HCT116 (cell line): Measurements from ENCODE around the gene PJA2. TPM values are rescaled to one million over a fixed set of nuclear protein-coding genes. Genes with fewer than 3 reads are reported as not detected.

ENCODE experiments used
- ATAC-seq: fragments of 200-7000 bp; cut with Tn5 transposase; 2 replicates; pipeline ENCODE4 v1.9.1; 2020; ENCODE audit warnings: mild to moderate bottlenecking, moderate library complexity
- BruUV-seq: library from RNA; stranded (reverse); fragments of 400-500 nt; replicated peaks from 2 replicates; lab custom pipeline; 2021; lab: Mats Ljungman, UMichigan
- CTCF ChIA-PET: fragments of 300-600 bp; sonication (Branson Sonifier 250); formaldehyde crosslinking; loops from one replicate; lab custom pipeline; 2021; ENCODE audit warnings: antibody characterized with exemption; lab: Charles Lee
- POLR2A ChIA-PET: fragments of 300-600, 350-600 bp; sonication (Branson Sonifier 250); formaldehyde crosslinking; loops from one replicate; lab custom pipeline; 2021; ENCODE audit warnings: antibody characterized with exemption; lab: Charles Lee
- RAD21 ChIA-PET, 2 experiments: fragments of 300-600 bp; sonication (Branson Sonifier 250); formaldehyde crosslinking; loops; one replicate each; lab custom pipeline; 2023; ENCODE audit warnings: low total read pairs in 2 of 2; ENCODE audit not compliant: uncharacterized antibody in 2 of 2, unreplicated experiment in 2 of 2, low non-redundant PET in 1 of 2; lab: Charles Lee
- DNase-seq: peaks from one replicate; pipeline ENCODE4 v3.0.0-alpha.2; 2010; ENCODE audit warnings: low read depth, low spot score
- H2AFZ ChIP-seq: fragments of 200-600 bp; shearing (Covaris generic), sonication (generic); 2 replicates; pipeline ENCODE4 v1.6.1; 2017; ENCODE audit warnings: low read depth, mixed run types, mixed read lengths, antibody characterized with exemption, low read length; ENCODE audit not compliant: poor library complexity, severe bottlenecking
- H3K27ac ChIP-seq: 2 replicates; pipeline ENCODE4 v1.5.1; 2012; ENCODE audit warnings: low read depth, low read length
- H3K27me3 ChIP-seq: fragments of 200-600 bp; sonication (generic); 2 replicates; pipeline ENCODE4 v1.6.1; 2016; ENCODE audit warnings: mixed run types, low read length, mixed read lengths; ENCODE audit not compliant: insufficient read depth
- H3K36me3 ChIP-seq, 2 experiments: fragments of 200-500 bp in 1 of 2; fragments of 200-600 bp in 1 of 2; sonication (Bioruptor generic) in 1 of 2; sonication (generic) in 1 of 2; 2 replicates each; pipeline versions ENCODE4 v1.5.1 to v1.6.1; 2014 to 2016; ENCODE audit warnings: low read length in 2 of 2, inconsistent platforms in 1 of 2, mixed read lengths in 1 of 2, mixed run types in 1 of 2; ENCODE audit not compliant: insufficient read depth in 2 of 2, control insufficient read depth in 1 of 2
- H3K4me1 ChIP-seq, 2 experiments: fragments of 200-600 bp in 1 of 2; sonication (generic) in 1 of 2; 2 replicates each; pipeline versions ENCODE4 v1.5.1 to v1.6.1; 2012 to 2017; ENCODE audit warnings: low read length in 2 of 2, inconsistent platforms in 1 of 2, mild to moderate bottlenecking in 1 of 2, mixed read lengths in 1 of 2, mixed run types in 1 of 2, moderate library complexity in 1 of 2; ENCODE audit not compliant: insufficient read depth in 2 of 2, control insufficient read depth in 1 of 2
- H3K4me2 ChIP-seq: fragments of 200-600 bp; sonication (generic); 2 replicates; pipeline ENCODE4 v1.6.1; 2017; ENCODE audit warnings: mixed run types, low read length, mixed read lengths
- H3K4me3 ChIP-seq, 2 experiments: fragments of 200-600 bp in 1 of 2; sonication (generic) in 1 of 2; replicated peaks in 1 of 2; 2 replicates each; pipeline ENCODE4 v1.5.1; 2011 to 2016; ENCODE audit warnings: low read length in 2 of 2, control low read depth in 1 of 2, low read depth in 1 of 2, mild to moderate bottlenecking in 1 of 2, mixed read lengths in 1 of 2, mixed run types in 1 of 2
- H3K79me2 ChIP-seq: fragments of 200-600 bp; sonication (generic); 2 replicates; pipeline ENCODE4 v1.6.1; 2017; ENCODE audit warnings: mild to moderate bottlenecking, mixed run types, low read length, moderate library complexity, mixed read lengths; ENCODE audit not compliant: insufficient read depth
- H3K9ac ChIP-seq: fragments of 200-600 bp; sonication (generic); 2 replicates; pipeline ENCODE4 v1.6.1; 2016; ENCODE audit warnings: low read length, mixed read lengths
- H3K9me2 ChIP-seq: fragments of 200-600 bp; sonication (generic), shearing (Covaris generic); 2 replicates; pipeline ENCODE4 v1.6.1; 2017; ENCODE audit warnings: mixed run types, mild to moderate bottlenecking, moderate library complexity; ENCODE audit not compliant: insufficient read depth
- H3K9me3 ChIP-seq, 2 experiments: fragments of 200-500 bp in 1 of 2; fragments of 200-600 bp in 1 of 2; sonication (Bioruptor generic) in 1 of 2; sonication (generic) in 1 of 2; 2 replicates each; pipeline ENCODE4 v1.6.1; 2014 to 2017; ENCODE audit warnings: low read length in 2 of 2, mixed read lengths in 2 of 2, inconsistent platforms in 1 of 2, low read depth in 1 of 2, mild to moderate bottlenecking in 1 of 2, mixed run types in 1 of 2, moderate library complexity in 1 of 2; ENCODE audit not compliant: control insufficient read depth in 1 of 2, insufficient read depth in 1 of 2
- H4K20me1 ChIP-seq: fragments of 200-600 bp; sonication (generic), shearing (Covaris generic); 2 replicates; pipeline ENCODE4 v1.6.1; 2017; ENCODE audit warnings: mixed run types, mild to moderate bottlenecking, moderate library complexity; ENCODE audit not compliant: insufficient read depth
- CBX3 ChIP-seq: IDR thresholded peaks from 2 replicates; pipeline ENCODE4 v1.6.1; 2012; ENCODE audit warnings: low read depth
- CEBPB ChIP-seq: IDR thresholded peaks from 2 replicates; pipeline ENCODE4 v1.6.1; 2012; ENCODE audit warnings: low read depth
- EGR1 ChIP-seq: IDR thresholded peaks from 2 replicates; pipeline ENCODE4 v1.6.1; 2012; ENCODE audit warnings: low read depth
- ELF1 ChIP-seq: IDR thresholded peaks from 2 replicates; pipeline ENCODE4 v1.6.1; 2012; ENCODE audit warnings: low read depth, borderline replicate concordance
- RAD21 ChIP-seq: IDR thresholded peaks from 2 replicates; pipeline ENCODE4 v1.6.1; 2012; ENCODE audit warnings: low read depth, mild to moderate bottlenecking
- SP1 ChIP-seq: IDR thresholded peaks from 2 replicates; pipeline ENCODE4 v1.6.1; 2012; ENCODE audit warnings: low read depth
- TCF7L2 ChIP-seq: IDR thresholded peaks from 2 replicates; pipeline ENCODE4 v1.7.0; 2011; ENCODE audit warnings: borderline replicate concordance, inconsistent platforms; ENCODE audit not compliant: insufficient read depth, insufficient read length; ENCODE audit errors: extremely low read depth
- YY1 ChIP-seq: IDR thresholded peaks from 2 replicates; pipeline ENCODE4 v1.6.1; 2011; ENCODE audit warnings: low read length, low read depth, moderate library complexity, mild to moderate bottlenecking; ENCODE audit not compliant: insufficient replicate concordance; ENCODE audit errors: extremely low read depth
- intact Hi-C: fragments of 100-400 bp; cut with micrococcal nuclease; formaldehyde crosslinking; loops from 2 replicates; pipeline ENCODE4 v1.10.0; 2022
- total RNA-seq: library from RNA; stranded (reverse); gene quantifications from one replicate; pipeline ENCODE4 v1.2.1, GENCODE V29; 2021; ENCODE audit not compliant: unreplicated experiment
- TF ChIP-seq, protein P1 (sequence below), 3 experiments: fragments of 200-600 bp in 1 of 3; sonication (generic) in 1 of 3; IDR thresholded peaks in 2 of 3; conservative IDR thresholded peaks in 1 of 3; 2 replicates each; pipeline ENCODE4 v1.5.1; 2012 to 2017; ENCODE audit warnings: low read depth in 2 of 3, low read length in 2 of 3, antibody characterized with exemption in 1 of 3, borderline replicate concordance in 1 of 3, control low read depth in 1 of 3, mild to moderate bottlenecking in 1 of 3, mixed read lengths in 1 of 3, mixed run types in 1 of 3, moderate library complexity in 1 of 3; ENCODE audit not compliant: insufficient read depth in 1 of 3
- TF ChIP-seq, protein P2 (sequence below): IDR thresholded peaks from 2 replicates; pipeline ENCODE4 v1.6.1; 2012
- TF ChIP-seq, protein P3 (sequence below): IDR thresholded peaks from 2 replicates; pipeline ENCODE4 v1.6.1; 2012; ENCODE audit warnings: low read depth

The PJA2 gene
- total RNA-seq, 1 experiment from 2014 or later, result 38.4 TPM

DNA sequence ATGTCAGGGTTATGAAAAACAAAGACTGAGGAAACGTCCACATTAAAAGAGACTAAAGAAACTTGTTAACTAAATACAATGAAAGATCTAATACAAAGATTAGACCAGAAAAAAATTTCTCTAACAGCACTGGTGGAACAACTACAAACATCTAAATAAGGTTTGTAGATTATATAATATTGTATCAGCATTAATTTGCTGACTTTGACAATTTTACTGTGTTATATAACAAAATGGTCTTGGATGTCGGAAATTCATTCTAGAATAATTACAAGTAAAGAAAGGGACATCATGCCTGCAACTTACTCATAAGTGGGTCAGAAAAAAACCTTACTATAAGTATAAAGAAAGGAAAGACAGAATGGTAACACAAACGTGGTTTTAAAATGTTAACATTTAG, 50.1 kb downstream of the PJA2 start:
- no peaks in the 10 kb centered on the region for H3K27me3 ChIP-seq
- no peaks in the 10 kb centered on the region for H3K4me1 ChIP-seq
- H3K9me3 ChIP-seq, result no peaks in the 10 kb centered on the region
- no peak for DNase-seq
- TF ChIP-seq RAD21 (no peak), YY1 (no peak), ELF1 (no peak), EGR1 (no peak), CBX3 (no peak), SP1 (no peak), TCF7L2 (no peak), CEBPB (no peak)
- TF ChIP-seq, protein P1, sequence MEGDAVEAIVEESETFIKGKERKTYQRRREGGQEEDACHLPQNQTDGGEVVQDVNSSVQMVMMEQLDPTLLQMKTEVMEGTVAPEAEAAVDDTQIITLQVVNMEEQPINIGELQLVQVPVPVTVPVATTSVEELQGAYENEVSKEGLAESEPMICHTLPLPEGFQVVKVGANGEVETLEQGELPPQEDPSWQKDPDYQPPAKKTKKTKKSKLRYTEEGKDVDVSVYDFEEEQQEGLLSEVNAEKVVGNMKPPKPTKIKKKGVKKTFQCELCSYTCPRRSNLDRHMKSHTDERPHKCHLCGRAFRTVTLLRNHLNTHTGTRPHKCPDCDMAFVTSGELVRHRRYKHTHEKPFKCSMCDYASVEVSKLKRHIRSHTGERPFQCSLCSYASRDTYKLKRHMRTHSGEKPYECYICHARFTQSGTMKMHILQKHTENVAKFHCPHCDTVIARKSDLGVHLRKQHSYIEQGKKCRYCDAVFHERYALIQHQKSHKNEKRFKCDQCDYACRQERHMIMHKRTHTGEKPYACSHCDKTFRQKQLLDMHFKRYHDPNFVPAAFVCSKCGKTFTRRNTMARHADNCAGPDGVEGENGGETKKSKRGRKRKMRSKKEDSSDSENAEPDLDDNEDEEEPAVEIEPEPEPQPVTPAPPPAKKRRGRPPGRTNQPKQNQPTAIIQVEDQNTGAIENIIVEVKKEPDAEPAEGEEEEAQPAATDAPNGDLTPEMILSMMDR (IDR thresholded peaks at IDR 0.05 in 2 of 3, conservative IDR thresholded peaks at IDR 0.05 in 1 of 3; ENCODE audit: borderline replicate concordance in 1 of 3, insufficient read depth in 1 of 3, low read depth in 2 of 3, low read length in 2 of 3), result no peak
- TF ChIP-seq, protein P2, sequence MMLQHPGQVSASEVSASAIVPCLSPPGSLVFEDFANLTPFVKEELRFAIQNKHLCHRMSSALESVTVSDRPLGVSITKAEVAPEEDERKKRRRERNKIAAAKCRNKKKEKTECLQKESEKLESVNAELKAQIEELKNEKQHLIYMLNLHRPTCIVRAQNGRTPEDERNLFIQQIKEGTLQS, result no peak
- TF ChIP-seq, protein P3, sequence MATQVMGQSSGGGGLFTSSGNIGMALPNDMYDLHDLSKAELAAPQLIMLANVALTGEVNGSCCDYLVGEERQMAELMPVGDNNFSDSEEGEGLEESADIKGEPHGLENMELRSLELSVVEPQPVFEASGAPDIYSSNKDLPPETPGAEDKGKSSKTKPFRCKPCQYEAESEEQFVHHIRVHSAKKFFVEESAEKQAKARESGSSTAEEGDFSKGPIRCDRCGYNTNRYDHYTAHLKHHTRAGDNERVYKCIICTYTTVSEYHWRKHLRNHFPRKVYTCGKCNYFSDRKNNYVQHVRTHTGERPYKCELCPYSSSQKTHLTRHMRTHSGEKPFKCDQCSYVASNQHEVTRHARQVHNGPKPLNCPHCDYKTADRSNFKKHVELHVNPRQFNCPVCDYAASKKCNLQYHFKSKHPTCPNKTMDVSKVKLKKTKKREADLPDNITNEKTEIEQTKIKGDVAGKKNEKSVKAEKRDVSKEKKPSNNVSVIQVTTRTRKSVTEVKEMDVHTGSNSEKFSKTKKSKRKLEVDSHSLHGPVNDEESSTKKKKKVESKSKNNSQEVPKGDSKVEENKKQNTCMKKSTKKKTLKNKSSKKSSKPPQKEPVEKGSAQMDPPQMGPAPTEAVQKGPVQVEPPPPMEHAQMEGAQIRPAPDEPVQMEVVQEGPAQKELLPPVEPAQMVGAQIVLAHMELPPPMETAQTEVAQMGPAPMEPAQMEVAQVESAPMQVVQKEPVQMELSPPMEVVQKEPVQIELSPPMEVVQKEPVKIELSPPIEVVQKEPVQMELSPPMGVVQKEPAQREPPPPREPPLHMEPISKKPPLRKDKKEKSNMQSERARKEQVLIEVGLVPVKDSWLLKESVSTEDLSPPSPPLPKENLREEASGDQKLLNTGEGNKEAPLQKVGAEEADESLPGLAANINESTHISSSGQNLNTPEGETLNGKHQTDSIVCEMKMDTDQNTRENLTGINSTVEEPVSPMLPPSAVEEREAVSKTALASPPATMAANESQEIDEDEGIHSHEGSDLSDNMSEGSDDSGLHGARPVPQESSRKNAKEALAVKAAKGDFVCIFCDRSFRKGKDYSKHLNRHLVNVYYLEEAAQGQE, result no peak
- TF ChIP-seq, all 23 proteins: peak for 0
- CTCF ChIA-PET, result no interaction called here
- POLR2A ChIA-PET, result no interaction called here
- intact Hi-C loops, result no loop called here
- RAD21 ChIA-PET, result no interaction called here
- no peaks in the 10 kb centered on the region for H4K20me1 ChIP-seq
- BruUV-seq, result no TSS peak
- no peak overlapping the region for H3K4me2 ChIP-seq
- ATAC-seq, result no peak
- H2AFZ ChIP-seq, result no peak overlapping the region
- H3K79me2 ChIP-seq, result no peaks in the 10 kb centered on the region
- H3K36me3 ChIP-seq, result peaks cover 0 to 3% of the 10 kb centered on the region in 2 experiments; a peak in 1 of 4 replicates
- no peak overlapping the region for H3K4me3 ChIP-seq
- H3K9me2 ChIP-seq, result no peaks in the 10 kb centered on the region
- H3K9ac ChIP-seq, result no peak overlapping the region
- H3K27ac ChIP-seq, result no peak overlapping the region
